GM21737 (cell line): ENCODE data around the gene TMA7.
A peak's percentile ranks its signal among the peaks of the same experiment; 100 is the strongest.
"Not testable (repeated sequence)": the region's sequence is repeated elsewhere in the genome, so short reads cannot be mapped to it uniquely, and the experiment has no call there.

Source experiments
- ATAC-seq: cut with Tn5 transposase; IDR thresholded peaks from one replicate; pipeline ENCODE4 v1.9.1; 2021; ENCODE audit warnings: mild to moderate bottlenecking, moderate library complexity; ENCODE audit not compliant: unreplicated experiment

Gene TMA7

DNA sequence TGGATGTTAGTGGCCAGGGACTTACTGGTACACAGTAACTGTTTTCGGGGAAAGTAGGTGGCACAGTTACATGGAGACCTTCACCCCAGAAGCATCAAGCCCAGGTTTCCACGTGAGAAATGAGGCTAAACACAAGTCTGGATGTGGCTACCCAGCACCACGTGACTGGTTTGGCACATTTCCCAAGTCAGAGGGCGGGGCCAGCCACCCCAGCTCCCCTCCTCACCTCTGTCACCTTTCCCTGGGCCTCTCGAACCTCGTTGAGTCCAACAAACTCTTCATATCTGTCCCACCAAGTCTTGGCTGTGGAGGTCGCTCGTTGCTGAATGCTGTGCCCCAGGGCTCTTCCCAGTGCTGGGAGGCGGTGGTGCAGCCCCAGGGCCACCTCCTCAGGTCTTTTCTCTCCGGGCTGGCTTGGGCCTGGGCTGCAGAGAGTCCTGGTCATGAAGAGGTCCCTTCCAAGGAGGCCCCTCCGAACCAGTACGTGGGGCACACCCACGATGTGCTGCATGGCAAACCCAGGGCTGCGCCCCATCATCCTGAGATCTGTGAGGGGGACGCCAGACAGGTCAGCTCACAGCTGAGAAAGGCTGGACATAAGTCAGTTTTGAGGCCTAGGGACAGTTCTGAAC lies 5.3 kb upstream of the TMA7 start:
- no peak for ATAC-seq

DNA sequence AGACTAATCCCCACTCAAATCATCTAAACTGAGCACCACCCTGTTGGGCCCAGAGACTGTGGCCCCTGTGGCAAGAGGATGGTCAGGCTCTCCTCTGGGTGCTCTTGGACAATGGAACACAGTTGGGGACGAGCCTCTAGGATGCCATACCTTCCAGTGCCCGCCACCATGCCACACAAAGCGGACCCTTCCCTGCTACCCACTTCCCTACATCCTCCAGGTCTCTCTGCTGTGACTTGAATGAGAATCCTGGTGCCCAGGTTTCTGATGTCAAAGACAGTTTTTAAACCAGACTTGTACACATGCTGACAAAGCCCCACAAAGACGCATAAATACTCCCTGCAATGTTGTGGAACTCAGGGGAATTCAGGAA lies 4.8 kb upstream of the TMA7 start:
- no peak for ATAC-seq

DNA sequence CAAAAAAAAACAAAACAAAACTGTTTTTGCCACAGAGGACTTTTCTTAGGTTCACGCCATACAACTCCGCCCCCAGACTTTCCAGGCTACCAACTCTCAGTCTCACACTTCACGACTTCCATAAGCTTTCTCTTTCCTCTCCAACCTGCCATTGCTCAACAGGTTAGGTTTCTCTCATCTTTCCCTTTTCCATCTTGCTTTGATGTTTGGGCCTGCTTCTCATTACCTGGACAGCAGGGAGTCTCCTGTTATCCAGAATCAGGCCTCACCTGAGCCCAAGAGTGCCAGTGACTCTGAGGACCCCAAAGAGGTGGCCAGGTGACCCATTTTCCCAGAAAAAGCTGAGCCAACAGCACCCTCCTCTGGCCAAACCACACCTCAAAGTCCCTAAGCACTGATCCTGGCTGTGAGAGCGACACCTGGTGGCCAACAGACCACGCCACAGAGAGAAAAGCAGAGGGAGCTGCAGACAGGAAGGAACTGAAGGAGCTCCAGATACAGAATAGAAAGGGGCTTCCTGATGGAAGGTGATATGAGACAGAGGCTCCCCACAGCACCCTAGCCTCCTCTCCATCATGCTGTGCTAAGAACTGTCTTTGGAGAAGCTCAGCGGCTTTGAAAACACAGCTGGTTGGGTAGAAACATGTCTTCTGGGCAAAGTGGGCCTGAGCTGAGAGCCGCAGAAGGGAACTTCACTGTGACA lies 4.1 kb upstream of the TMA7 start:
- ATAC-seq: no peak

DNA sequence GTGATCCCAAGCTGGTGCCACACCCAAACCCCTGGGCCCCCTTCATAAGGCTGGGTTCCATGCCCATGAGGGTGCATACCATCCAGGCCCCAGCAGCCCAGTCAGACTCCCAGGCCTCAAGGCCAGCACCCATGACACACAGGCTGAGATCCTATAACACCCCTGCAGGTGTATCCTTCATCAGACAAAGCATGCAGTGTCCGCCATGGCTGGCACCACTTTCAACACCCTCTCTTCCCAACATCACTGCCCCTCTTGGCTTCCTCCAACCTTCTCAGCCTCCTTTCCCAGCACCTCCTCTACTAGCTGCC lies 3.6 kb upstream of the TMA7 start:
- no peak for ATAC-seq

- ATAC-seq: no peak
These were observed 3.2 kb upstream of the TMA7 start for GRCh38 chr3:48436855-48437254.

DNA sequence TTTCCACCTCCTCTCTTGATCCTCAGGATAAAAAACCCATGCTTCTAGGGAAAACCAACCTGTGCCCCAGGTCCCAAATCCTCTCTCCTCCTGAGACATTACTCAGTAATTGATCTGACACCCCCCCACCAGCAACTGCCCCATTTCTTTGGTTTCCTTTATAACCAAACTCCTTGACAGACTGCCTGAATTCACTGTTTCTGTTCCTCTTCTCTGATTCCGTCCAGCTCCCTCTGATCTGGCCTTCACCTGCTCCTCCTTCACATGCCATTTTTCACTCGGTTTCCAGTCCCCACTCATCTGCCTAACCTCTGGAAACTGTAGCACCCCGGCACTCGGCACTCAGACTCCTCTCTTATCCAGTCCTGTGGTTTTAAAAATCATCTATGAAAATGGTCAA lies 2.2 kb upstream of the TMA7 start:
- ATAC-seq: no peak

GRCh38 chr3:48440590-48440958 lies 517 bp downstream of the TMA7 start:
- ATAC-seq: no peak

GRCh38 chr3:48441940-48442339 lies 1.9 kb downstream of the TMA7 start:
- no peak for ATAC-seq

DNA sequence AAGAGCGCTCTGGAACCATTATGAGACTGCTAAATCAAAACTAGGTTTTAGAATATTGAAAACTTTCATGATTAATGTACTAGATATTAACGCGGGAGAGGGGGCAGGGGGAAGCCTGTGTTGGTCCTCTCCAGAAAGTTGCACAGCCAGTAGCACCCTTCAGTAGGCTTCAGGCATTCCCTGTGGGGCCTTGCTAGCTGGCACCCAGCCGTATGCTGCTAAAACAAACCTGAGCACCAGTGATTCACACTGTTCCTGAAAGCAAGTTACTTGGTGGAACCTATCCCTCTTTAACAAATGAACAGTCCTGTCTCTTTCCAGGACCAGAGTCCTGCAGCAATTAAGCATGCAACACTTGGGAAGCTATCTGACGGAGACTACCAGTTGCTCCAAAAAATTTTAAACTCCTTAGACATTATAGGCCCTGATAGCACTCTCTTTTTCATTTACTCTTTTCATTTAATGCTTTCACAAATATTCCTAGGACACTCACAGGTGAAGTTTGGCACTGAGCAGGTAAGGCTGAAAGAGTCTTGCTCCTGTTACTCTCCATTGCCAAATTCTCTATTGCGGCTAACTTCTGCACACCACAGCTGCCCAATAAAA lies 5.3 kb downstream of the TMA7 start:
- ATAC-seq: no peak

- no peak for ATAC-seq
These were observed 6.0 kb downstream of the TMA7 start for GRCh38 chr3:48446043-48446424.

DNA sequence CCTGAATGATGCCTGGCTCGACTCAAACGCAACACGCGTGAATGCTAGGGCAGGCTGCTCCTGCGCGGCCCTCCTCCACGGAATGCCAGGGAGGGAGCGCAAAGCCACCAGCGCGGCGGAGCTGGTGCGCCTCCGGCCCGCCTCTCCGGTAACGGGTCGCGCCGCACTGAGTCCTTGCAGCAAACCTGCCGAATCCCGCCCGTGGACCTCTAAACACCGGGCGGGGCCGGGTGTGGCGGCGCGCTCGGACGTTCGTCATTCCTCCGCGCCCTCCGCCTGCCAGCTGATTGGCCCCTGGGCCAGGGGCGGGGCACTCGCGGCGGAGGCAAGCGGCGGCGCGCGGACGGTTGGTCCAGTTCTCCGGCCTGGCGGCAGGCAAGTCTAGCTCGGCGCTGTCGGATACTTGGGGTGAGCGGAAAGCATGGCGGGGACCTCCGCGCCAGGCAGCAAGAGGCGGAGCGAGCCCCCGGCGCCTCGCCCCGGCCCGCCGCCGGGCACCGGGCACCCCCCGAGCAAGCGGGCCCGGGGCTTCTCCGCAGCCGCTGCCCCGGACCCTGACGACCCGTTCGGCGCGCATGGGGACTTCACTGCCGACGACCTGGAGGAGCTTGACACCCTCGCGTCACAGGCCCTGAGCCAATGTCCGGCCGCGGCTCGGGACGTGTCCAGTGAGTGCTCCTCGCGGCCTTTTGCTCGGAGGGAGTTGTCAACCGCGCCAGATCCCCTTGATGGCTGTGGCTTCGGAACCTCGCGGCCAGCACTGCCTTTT lies 6.6 kb downstream of the TMA7 start, which contains the start of gene ATRIP:
Gene ATRIP (plus strand): TSS at position 313 of the 769 bp plus-strand sequence. CDS start 109 bp downstream, at position 422.
- peak; percentile 79 for ATAC-seq

- no peak for ATAC-seq
These were observed 11.2 kb downstream of the TMA7 start for GRCh38 chr3:48451270-48451669.

DNA sequence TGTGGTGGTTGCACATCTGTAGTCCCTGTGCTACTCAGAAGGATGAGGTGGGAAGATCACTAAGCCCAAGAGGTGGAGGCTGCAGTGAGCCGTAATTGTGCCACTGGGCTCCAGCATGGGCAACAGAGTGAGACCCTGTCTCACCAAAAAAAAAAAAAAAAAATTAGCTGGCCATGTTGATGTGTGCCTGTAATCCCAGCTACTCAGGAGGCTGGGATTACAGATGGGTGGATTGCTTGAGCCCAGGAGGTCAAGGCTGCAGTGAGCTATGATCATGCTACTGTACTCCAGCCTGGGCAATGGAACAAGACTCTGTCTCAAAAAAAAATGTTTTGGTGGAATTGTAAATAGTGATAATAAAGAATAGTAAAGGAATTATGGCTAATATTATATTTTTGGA lies 16.4 kb downstream of the TMA7 start:
- no peak for ATAC-seq

- ATAC-seq: no peak
These were observed 19.3 kb downstream of the TMA7 start for GRCh38 chr3:48459331-48459730.

DNA sequence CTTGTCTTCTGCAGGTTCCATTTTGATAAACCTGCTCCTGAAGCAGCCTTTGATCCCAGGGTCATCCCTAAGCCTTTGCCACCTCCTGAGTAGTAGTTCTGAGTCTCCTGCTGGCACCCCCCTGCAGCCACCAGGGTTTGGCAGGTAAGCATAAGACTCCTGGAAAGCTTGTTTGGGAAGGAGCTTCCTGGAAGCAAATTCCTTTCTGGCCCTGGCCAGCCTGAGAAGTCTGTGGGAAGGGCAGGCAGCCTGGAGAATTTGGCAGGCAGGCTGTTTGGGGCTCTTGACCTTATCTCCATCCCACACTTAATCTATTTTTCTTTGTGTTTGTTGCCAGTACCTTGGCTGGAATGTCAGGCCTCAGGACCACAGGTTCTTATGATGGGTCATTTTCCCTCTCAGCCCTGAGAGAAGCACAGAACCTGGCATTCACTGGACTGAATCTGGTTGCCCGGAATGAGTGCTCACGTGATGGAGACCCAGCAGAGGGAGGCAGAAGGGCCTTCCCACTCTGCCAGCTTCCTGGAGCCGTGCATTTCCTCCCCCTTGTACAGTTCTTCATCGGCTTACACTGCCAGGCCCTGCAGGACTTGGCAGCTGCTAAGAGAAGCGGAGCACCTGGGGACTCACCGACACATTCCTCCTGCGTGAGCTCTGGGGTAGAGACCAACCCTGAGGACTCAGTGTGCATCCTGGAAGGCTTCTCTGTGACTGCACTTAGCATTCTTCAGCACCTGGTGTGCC lies 19.9 kb downstream of the TMA7 start:
- no peak for ATAC-seq

GRCh38 chr3:48460517-48460902 lies 20.5 kb downstream of the TMA7 start:
- ATAC-seq: no peak

- not testable (repeated sequence) for ATAC-seq
These were observed 21.7 kb downstream of the TMA7 start for GRCh38 chr3:48461767-48462166.

GRCh38 chr3:48463703-48464102 lies 23.6 kb downstream of the TMA7 start:
- no peak for ATAC-seq

GRCh38 chr3:48464713-48465221 lies 24.7 kb downstream of the TMA7 start:
- ATAC-seq: no peak

- ATAC-seq: no peak
These were observed 25.1 kb downstream of the TMA7 start for GRCh38 chr3:48465237-48465530.
